B cell (primary cell): ENCODE results near the gene CRYAA.
"Not testable (repeated sequence)": the region's sequence is repeated elsewhere in the genome, so short reads cannot be mapped to it uniquely, and the experiment has no call there.

Experiments
- EZH2 ChIP-seq: IDR thresholded peaks from 2 replicates; pipeline ENCODE4 v1.6.1; 2012; ENCODE audit warnings: borderline replicate concordance, low read depth, mild to moderate bottlenecking, moderate library complexity, low read length; ENCODE audit not compliant: insufficient read depth, poor library complexity, severe bottlenecking
- TF ChIP-seq, protein P1 (sequence below): fragments of 200-600 bp; IDR thresholded peaks from one replicate; pipeline ENCODE4 v1.8.0; 2022; ENCODE audit warnings: antibody characterized with exemption, mild to moderate bottlenecking

DNA sequence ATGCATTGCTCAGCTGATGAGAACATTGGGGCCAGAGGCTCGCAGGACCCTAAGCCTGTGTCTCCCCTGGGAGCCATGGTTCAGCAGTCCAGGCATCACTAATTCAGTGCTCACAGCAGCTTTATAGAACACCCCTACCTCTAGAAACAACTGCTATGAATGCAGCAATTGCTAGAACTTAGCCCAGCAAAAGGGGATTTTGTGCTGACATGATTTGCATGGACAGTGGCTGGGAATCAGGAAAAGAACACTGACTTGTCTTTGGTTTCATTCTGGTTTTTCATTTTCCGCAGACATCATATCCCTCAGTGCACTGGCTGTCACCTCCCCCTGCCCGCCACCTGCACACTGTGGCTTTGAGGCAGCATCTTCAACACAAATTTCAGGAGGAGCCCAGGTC lies 4.0 kb upstream of the CRYAA start:
- TF ChIP-seq, protein P1, sequence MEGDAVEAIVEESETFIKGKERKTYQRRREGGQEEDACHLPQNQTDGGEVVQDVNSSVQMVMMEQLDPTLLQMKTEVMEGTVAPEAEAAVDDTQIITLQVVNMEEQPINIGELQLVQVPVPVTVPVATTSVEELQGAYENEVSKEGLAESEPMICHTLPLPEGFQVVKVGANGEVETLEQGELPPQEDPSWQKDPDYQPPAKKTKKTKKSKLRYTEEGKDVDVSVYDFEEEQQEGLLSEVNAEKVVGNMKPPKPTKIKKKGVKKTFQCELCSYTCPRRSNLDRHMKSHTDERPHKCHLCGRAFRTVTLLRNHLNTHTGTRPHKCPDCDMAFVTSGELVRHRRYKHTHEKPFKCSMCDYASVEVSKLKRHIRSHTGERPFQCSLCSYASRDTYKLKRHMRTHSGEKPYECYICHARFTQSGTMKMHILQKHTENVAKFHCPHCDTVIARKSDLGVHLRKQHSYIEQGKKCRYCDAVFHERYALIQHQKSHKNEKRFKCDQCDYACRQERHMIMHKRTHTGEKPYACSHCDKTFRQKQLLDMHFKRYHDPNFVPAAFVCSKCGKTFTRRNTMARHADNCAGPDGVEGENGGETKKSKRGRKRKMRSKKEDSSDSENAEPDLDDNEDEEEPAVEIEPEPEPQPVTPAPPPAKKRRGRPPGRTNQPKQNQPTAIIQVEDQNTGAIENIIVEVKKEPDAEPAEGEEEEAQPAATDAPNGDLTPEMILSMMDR, result not testable (repeated sequence)
- not testable (repeated sequence) for TF ChIP-seq EZH2
